OCI-LY7 (cell line): ENCODE measurements around the gene COQ10A. TPM values are rescaled to one million over a fixed set of nuclear protein-coding genes. Genes with fewer than 3 reads are reported as not detected.

Experiments used
- BruUV-seq: library from RNA; stranded (reverse); fragments of 400-500 nt; replicated peaks from 2 replicates; lab custom pipeline; 2021; lab: Mats Ljungman, UMichigan
- CTCF ChIA-PET: fragments of 300-600 bp; sonication (Branson Sonifier 250); formaldehyde crosslinking; loops from one replicate; lab custom pipeline; 2022; ENCODE audit warnings: antibody characterized with exemption; ENCODE audit not compliant: unreplicated experiment; lab: Charles Lee
- POLR2A ChIA-PET: fragments of 300-600 bp; sonication (Branson Sonifier 250); formaldehyde crosslinking; loops from one replicate; lab custom pipeline; 2022; ENCODE audit warnings: antibody characterized with exemption; lab: Charles Lee
- DNase-seq: peaks from one replicate; pipeline ENCODE4 v3.0.0-alpha.2; 2015; ENCODE audit warnings: low spot score
- H2AFZ ChIP-seq: fragments of 200-600 bp; sonication (generic), shearing (Covaris generic); 2 replicates; pipeline ENCODE4 v1.6.1; 2014; ENCODE audit warnings: mild to moderate bottlenecking, antibody characterized with exemption, low read length, moderate library complexity
- H3K27ac ChIP-seq: fragments of 200-600 bp; sonication (generic); 2 replicates; pipeline ENCODE4 v1.5.1; 2014; ENCODE audit warnings: mixed run types, low read depth, mild to moderate bottlenecking, moderate library complexity, low read length, inconsistent platforms; ENCODE audit not compliant: poor library complexity, severe bottlenecking
- H3K36me3 ChIP-seq: fragments of 200-600 bp; sonication (generic); 2 replicates; pipeline ENCODE4 v1.6.1; 2014; ENCODE audit warnings: mild to moderate bottlenecking, antibody characterized with exemption, low read length, moderate library complexity, mixed read lengths; ENCODE audit not compliant: insufficient read depth
- H3K4me1 ChIP-seq: fragments of 200-600 bp; sonication (generic); 2 replicates; pipeline ENCODE4 v1.5.1; 2014; ENCODE audit warnings: mild to moderate bottlenecking, low read length; ENCODE audit not compliant: insufficient read depth, poor library complexity, severe bottlenecking
- H3K4me2 ChIP-seq: fragments of 200-600 bp; sonication (generic); 2 replicates; pipeline ENCODE4 v1.6.1; 2014; ENCODE audit warnings: mild to moderate bottlenecking, low read length
- H3K4me3 ChIP-seq: fragments of 200-600 bp; sonication (generic); 2 replicates; pipeline ENCODE4 v1.5.1; 2014; ENCODE audit warnings: mild to moderate bottlenecking, low read depth, low read length; ENCODE audit not compliant: poor library complexity, severe bottlenecking
- H3K79me2 ChIP-seq: fragments of 200-600 bp; sonication (generic); 2 replicates; pipeline ENCODE4 v1.6.1; 2016; ENCODE audit warnings: low read depth, mild to moderate bottlenecking, low read length, moderate library complexity, mixed read lengths; ENCODE audit not compliant: insufficient read depth
- H3K9me2 ChIP-seq: fragments of 200-600 bp; sonication (generic); 2 replicates; pipeline ENCODE4 v1.6.1; 2016; ENCODE audit warnings: mild to moderate bottlenecking, low read length, mixed read lengths; ENCODE audit not compliant: insufficient read depth
- H3K9me3 ChIP-seq: fragments of 200-600 bp; sonication (generic); 2 replicates; pipeline ENCODE4 v1.6.1; 2014; ENCODE audit warnings: mild to moderate bottlenecking, mixed run types, low read length, mixed read lengths
- H4K20me1 ChIP-seq: fragments of 200-600 bp; sonication (generic); 2 replicates; pipeline ENCODE4 v1.6.1; 2014; ENCODE audit warnings: mild to moderate bottlenecking, antibody characterized with exemption, low read length, moderate library complexity, mixed read lengths; ENCODE audit not compliant: insufficient read depth
- EZH2phosphoT487 ChIP-seq: fragments of 200-600 bp; sonication (generic); IDR thresholded peaks from 2 replicates; pipeline ENCODE4 v1.6.1; 2018; ENCODE audit warnings: low read depth, borderline replicate concordance, mild to moderate bottlenecking, mixed run types, antibody characterized with exemption, low read length, moderate library complexity, mixed read lengths
- intact Hi-C: fragments of 100-400 bp; cut with micrococcal nuclease; formaldehyde crosslinking; loops from one replicate; pipeline ENCODE4 v1.10.0; 2022; ENCODE audit not compliant: unreplicated experiment
- total RNA-seq, 2 experiments: library from RNA; depleted of rRNA in 1 of 2; stranded (reverse); fragments of >200 nt in 1 of 2; shearing (Covaris generic) in 1 of 2; gene quantifications; 2 replicates each; pipeline ENCODE4 v1.2.3, GENCODE V29; 2014 to 2022
- TF ChIP-seq, protein P1 (sequence below): fragments of 200-600 bp; sonication (generic); conservative IDR thresholded peaks from 2 replicates; pipeline ENCODE4 v1.5.1; 2014; ENCODE audit warnings: mild to moderate bottlenecking, antibody characterized with exemption, low read length, moderate library complexity, mixed read lengths

The COQ10A gene
- total RNA-seq, 2 experiments from 2014 or later: 20.6 to 22.1 TPM

DNA sequence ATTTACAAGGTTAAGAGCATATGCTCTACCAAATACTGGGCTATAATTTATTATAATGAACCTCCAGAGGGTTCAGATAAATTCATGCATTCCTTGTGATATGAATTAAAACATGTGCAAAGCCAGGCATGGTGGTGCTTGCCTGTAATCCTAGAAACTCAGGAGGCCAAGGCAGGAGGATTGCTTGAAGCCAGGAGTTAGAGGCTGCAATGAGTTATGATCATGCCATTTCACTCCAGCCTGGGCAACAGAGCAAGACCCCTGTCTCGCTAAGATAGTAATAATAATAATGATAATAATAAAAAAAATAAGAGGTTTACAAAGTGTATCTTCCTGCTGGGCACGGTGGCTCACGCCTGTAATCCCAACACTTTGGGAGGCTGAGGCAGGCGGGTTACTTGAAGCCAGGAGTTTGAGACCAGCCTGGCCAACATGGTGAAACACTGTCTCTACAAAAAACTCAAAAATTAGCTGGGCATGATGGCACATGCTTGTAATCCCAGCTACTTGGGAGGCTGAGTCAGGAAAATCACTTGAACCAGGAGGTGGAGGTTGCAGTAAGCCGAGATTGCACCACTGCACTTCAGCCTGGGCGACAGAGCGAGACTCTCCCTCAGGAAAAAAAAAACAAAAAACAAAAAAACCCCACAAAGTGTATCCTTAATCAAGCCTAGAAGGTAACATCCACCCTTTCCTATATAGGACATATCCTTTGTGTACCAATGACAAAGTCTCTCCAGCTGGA is 40.7 kb downstream of the COQ10A start:
- Histone ChIP-seq H3K36me3 (peaks cover 63% of the 10 kb centered on the region), H3K4me1 (peaks cover 10% of the 10 kb centered on the region), H3K79me2 (no peaks in the 10 kb centered on the region), H3K4me2 (no peak overlapping the region), H3K27ac (no peak overlapping the region), H3K4me3 (no peak overlapping the region), H4K20me1 (no peaks in the 10 kb centered on the region), H2AFZ (no peak overlapping the region), H3K9me3 (no peaks in the 10 kb centered on the region), H3K9me2 (no peaks in the 10 kb centered on the region)
- ChIA-PET POLR2A (interaction anchor here (1.0 to 1.1 kb wide), 2 partner anchors 10 to 153 kb away, joined by 3 read pairs; no protein-coding TSS in a partner anchor), CTCF (no interaction called here)
- DNase-seq: no peak
- intact Hi-C loops: no loop called here
- no TSS peak for BruUV-seq
- TF ChIP-seq, protein P1, sequence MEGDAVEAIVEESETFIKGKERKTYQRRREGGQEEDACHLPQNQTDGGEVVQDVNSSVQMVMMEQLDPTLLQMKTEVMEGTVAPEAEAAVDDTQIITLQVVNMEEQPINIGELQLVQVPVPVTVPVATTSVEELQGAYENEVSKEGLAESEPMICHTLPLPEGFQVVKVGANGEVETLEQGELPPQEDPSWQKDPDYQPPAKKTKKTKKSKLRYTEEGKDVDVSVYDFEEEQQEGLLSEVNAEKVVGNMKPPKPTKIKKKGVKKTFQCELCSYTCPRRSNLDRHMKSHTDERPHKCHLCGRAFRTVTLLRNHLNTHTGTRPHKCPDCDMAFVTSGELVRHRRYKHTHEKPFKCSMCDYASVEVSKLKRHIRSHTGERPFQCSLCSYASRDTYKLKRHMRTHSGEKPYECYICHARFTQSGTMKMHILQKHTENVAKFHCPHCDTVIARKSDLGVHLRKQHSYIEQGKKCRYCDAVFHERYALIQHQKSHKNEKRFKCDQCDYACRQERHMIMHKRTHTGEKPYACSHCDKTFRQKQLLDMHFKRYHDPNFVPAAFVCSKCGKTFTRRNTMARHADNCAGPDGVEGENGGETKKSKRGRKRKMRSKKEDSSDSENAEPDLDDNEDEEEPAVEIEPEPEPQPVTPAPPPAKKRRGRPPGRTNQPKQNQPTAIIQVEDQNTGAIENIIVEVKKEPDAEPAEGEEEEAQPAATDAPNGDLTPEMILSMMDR: no peak
- TF ChIP-seq EZH2phosphoT487: no peak

DNA sequence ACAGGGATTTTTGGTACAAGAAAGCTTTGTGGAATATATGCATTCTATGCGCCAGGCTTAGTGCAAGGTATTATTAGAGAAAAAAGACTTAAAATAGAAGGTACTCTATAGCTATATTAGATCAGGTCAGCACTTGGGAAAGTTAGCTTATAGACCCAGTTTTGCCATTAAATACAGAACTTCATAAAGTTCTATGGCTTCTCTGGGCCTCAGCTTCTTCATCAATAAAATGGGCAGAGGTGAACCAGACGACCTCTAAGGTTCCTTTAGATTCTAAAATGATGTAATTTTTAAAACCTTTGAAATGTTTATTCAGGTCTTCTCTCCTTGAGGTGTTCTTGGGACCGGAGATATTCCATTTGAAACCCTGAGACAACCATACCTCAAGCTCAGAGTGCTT is 42.0 kb downstream of the COQ10A start:
- Histone ChIP-seq H3K4me1 (no peaks in the 10 kb centered on the region), H3K27ac (no peak overlapping the region), H3K4me3 (no peak overlapping the region), H3K36me3 (peaks cover 67% of the 10 kb centered on the region), H3K79me2 (no peaks in the 10 kb centered on the region), H3K9me3 (no peaks in the 10 kb centered on the region), H4K20me1 (no peaks in the 10 kb centered on the region), H3K9me2 (no peaks in the 10 kb centered on the region), H3K4me2 (no peak overlapping the region), H2AFZ (no peak overlapping the region)
- intact Hi-C loops: no loop called here
- ChIA-PET POLR2A (interaction anchor here (1.1 kb wide), 1 partner anchor 152 kb away, joined by 3 read pairs; no protein-coding TSS in a partner anchor), CTCF (no interaction called here)
- no TSS peak for BruUV-seq
- TF ChIP-seq EZH2phosphoT487: no peak
- TF ChIP-seq, protein P1: no peak
- DNase-seq: no peak

DNA sequence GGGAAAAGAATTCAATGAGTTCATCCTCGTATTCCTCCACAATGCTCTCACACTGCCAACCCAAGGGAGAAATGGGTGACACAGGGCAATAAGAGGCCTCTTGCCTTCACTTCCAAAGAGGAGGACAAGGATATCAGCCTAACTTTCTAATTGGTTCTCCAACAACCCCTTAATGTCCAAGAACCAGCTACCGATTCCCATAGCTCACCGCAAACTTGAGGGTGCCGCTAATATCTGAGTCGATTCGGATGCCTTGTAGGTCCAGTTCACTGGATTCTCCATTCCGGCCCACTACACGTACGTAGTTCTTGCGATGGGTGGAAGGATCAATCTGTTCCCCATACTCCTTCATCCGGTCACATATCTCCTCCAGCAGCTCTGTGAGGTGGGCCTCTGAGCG is 44.3 kb downstream of the COQ10A start:
- ChIA-PET POLR2A (interaction anchor here (0.6 to 1.7 kb wide), 2 partner anchors 49 to 136 kb away, joined by 5 read pairs; partner anchors contain the start of gene STAT2), CTCF (no interaction called here)
- TF ChIP-seq, protein P1: no peak
- no peak for TF ChIP-seq EZH2phosphoT487
- DNase-seq: no peak
- H3K79me2 ChIP-seq: peaks cover 15% of the 10 kb centered on the region; the same call in 1 of the 2 replicates
- intact Hi-C loops: no loop called here
- H3K36me3 ChIP-seq: peaks cover 63% of the 10 kb centered on the region
- H4K20me1 ChIP-seq: no peaks in the 10 kb centered on the region
- peaks cover 8% of the 10 kb centered on the region for H3K4me1 ChIP-seq
- H3K4me2 ChIP-seq: no peak overlapping the region
- no peaks in the 10 kb centered on the region for H3K9me2 ChIP-seq
- no peak overlapping the region for H2AFZ ChIP-seq
- H3K27ac ChIP-seq: no peak overlapping the region
- no peaks in the 10 kb centered on the region for H3K9me3 ChIP-seq
- H3K4me3 ChIP-seq: no peak overlapping the region
- BruUV-seq: TSS peak; percentile 49
